ENCODE data around the gene YPEL4. TPM values are rescaled to one million over a fixed set of nuclear protein-coding genes. Genes with fewer than 3 reads are reported as not detected.

Gene YPEL4
- total RNA-seq, 2 experiments from 2014 or later: 0.17 to 0.19 TPM

DNA sequence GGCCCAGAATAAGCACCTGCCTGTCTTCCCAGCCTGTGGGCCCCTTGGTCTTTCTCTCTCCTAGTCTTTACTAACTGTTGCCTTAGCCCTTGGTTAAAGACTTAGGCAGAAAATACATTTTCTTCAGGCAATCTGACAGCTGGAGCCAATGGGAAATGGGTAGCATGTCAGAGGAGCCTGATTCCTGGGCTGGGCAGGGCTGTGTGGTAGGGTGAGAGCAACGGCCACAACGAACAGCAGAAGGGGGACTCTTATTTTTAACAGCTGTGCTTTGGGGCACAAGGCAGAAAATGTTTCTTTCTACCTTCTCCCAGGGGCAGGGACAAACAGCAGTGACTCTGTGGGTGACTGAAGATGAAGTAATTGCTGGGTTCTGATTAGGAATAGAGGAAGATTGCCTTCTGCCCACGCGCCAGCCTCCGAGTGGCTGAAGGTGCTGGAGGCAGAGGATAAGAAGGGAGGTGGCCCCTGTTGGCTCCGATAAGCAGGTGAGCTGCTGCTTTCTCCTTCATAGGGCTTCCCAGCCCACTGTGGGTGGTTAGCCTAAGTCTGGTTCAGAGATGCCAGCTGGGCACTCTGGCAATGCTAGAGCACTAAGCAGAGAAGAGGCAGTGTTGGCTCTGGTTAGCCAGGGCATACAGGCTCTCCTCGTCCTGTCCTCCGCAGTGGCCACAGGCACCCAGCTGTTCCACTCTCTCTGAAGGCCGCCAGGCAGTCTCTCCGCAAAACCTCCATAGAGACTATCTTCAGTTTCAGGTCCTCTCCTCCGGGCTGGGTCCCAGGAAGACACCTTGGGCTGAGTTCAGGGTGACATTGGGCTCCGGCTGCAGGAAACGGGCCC lies 1.5 kb downstream of the YPEL4 start:
- POLR2A ChIA-PET: interaction anchor here (0.6 kb wide), 1 partner anchor 47 kb away, joined by 5 read pairs; no protein-coding TSS in a partner anchor
- peaks cover 63% of the 10 kb centered on the region for H3K4me1 Mint-ChIP-seq
- DNase-seq: no peak
- peaks cover 2% of the 10 kb centered on the region for H3K36me3 Mint-ChIP-seq (ENCODE audit: low read depth)
- H3K27ac Mint-ChIP-seq: peak overlapping the region; percentile 38
- CTCF ChIA-PET: interaction anchor here (1.7 to 1.9 kb wide), 2 partner anchors 8 to 14 kb away, joined by 3 to 12 read pairs; no protein-coding TSS in a partner anchor
- H3K27me3 Mint-ChIP-seq: peaks cover 56% of the 10 kb centered on the region
- no peaks in the 10 kb centered on the region for H3K9me3 Mint-ChIP-seq
- H3K4me3 Mint-ChIP-seq: peak overlapping the region; percentile 68

DNA sequence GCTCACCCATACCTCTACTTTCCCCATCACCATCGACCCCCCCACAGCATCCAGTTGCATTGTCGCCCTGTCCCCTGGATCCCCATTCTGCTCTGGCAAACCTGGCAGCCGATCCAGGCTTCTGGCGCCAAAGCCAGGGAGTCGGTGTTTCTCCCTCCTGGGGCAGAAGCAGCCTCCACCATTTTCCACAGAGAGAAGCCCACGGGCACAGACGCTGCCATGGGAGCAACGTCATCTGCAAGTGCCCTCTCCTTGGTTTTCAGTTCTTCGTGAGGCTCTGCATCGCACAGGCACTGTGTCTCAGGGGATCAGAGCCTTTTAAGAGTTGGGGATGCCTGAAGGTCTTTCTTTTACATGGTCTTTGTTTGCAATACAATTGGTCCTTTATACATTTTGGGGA lies 2.3 kb downstream of the YPEL4 start:
- POLR2A ChIA-PET: no interaction called here
- H3K4me3 Mint-ChIP-seq: no peak overlapping the region
- H3K36me3 Mint-ChIP-seq (ENCODE audit: low read depth): peaks cover 2% of the 10 kb centered on the region
- CTCF ChIA-PET: interaction anchor here (1.1 to 1.7 kb wide), 2 partner anchors 15 to 79 kb away, joined by 3 to 9 read pairs; partner anchors contain the start of gene UBE2L6
- H3K4me1 Mint-ChIP-seq: peaks cover 55% of the 10 kb centered on the region
- H3K9me3 Mint-ChIP-seq: no peaks in the 10 kb centered on the region
- no peak for DNase-seq
- H3K27ac Mint-ChIP-seq: no peak overlapping the region
- H3K27me3 Mint-ChIP-seq: peaks cover 58% of the 10 kb centered on the region

DNA sequence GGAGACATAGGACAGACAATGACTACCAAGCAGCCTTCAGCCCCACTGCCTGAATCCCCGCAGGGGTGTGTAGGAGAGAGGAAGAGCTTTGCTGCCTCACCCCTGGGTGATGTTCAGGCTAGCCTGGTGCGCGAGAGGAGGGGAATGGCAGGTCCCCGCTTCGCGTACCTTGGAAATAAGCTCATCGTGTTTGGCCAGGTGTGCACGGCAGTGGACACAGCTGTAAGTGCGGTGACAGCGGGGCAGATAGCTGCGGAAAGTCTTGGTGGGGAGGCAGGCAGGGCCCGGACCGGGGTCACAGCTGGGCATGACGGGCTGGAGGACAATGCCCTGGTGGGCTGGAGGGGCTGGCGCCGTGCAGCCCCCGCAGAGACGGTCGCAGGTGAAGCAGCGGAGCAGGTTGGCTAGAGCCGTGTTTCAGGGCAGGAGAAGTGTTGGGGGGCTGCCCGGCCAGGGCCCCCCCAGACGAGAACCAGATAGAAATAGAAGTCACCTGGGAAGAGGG lies 2.9 kb downstream of the YPEL4 start:
- Mint-ChIP-seq H3K9me3 (no peaks in the 10 kb centered on the region), H3K4me1 (peaks cover 51% of the 10 kb centered on the region), H3K36me3 (ENCODE audit: low read depth) (peaks cover 2% of the 10 kb centered on the region), H3K27me3 (peaks cover 58% of the 10 kb centered on the region), H3K27ac (no peak overlapping the region), H3K4me3 (no peak overlapping the region)
- POLR2A ChIA-PET: no interaction called here
- no peak for DNase-seq
- CTCF ChIA-PET: interaction anchor here (0.8 to 1.1 kb wide), 2 partner anchors 9 to 79 kb away, joined by 3 to 9 read pairs; partner anchors contain the start of gene UBE2L6

GRCh38 chr11:57646194-57646798 lies 3.4 kb downstream of the YPEL4 start:
- CTCF ChIA-PET: interaction anchor here (0.8 to 2.9 kb wide), 2 partner anchors 9 to 78 kb away, joined by 3 to 17 read pairs; partner anchors contain the start of gene UBE2L6

GRCh38 chr11:57645689-57646085 lies 4.0 kb downstream of the YPEL4 start:
- H3K9me3 Mint-ChIP-seq: no peaks in the 10 kb centered on the region
- no peak for DNase-seq
- no peak overlapping the region for H3K27ac Mint-ChIP-seq
- POLR2A ChIA-PET: no interaction called here
- H3K36me3 Mint-ChIP-seq (ENCODE audit: low read depth): peaks cover 2% of the 10 kb centered on the region
- CTCF ChIA-PET: interaction anchor here (1.7 to 2.9 kb wide), 3 partner anchors 22 to 129 kb away, joined by 4 to 17 read pairs (median 5); partner anchors contain the start of genes SLC43A1, UBE2L6 and ZDHHC5
- peaks cover 60% of the 10 kb centered on the region for H3K4me1 Mint-ChIP-seq
- no peak overlapping the region for H3K4me3 Mint-ChIP-seq
- H3K27me3 Mint-ChIP-seq: peaks cover 61% of the 10 kb centered on the region

More at GRCh38 chr11:57646194-57646798, 3.4 kb downstream of the YPEL4 start:
- peaks cover 2% of the 10 kb centered on the region for H3K36me3 Mint-ChIP-seq (ENCODE audit: low read depth)
- no peaks in the 10 kb centered on the region for H3K9me3 Mint-ChIP-seq
- H3K27ac Mint-ChIP-seq: no peak overlapping the region
- no peak for DNase-seq
- H3K27me3 Mint-ChIP-seq: peaks cover 58% of the 10 kb centered on the region
- peaks cover 54% of the 10 kb centered on the region for H3K4me1 Mint-ChIP-seq
- POLR2A ChIA-PET: no interaction called here
- no peak overlapping the region for H3K4me3 Mint-ChIP-seq

GRCh38 chr11:57644748-57645688 lies 4.7 kb downstream of the YPEL4 start:
- H3K4me1 Mint-ChIP-seq: peaks cover 55% of the 10 kb centered on the region
- peak; percentile 92 for DNase-seq
- H3K27ac Mint-ChIP-seq: no peak overlapping the region
- H3K36me3 Mint-ChIP-seq (ENCODE audit: low read depth): peaks cover 2% of the 10 kb centered on the region
- H3K4me3 Mint-ChIP-seq: no peak overlapping the region
- CTCF ChIA-PET: interaction anchor here (0.7 to 2.9 kb wide), 19 partner anchors 9 to 301 kb away, joined by 3 to 17 read pairs (median 4); partner anchors contain the start of genes SLC43A1, UBE2L6 and ZDHHC5
- POLR2A ChIA-PET: no interaction called here
- H3K9me3 Mint-ChIP-seq: no peaks in the 10 kb centered on the region
- H3K27me3 Mint-ChIP-seq: peaks cover 65% of the 10 kb centered on the region

GRCh38 chr11:57643802-57644201 lies 5.9 kb downstream of the YPEL4 start:
- Mint-ChIP-seq H3K9me3 (no peaks in the 10 kb centered on the region), H3K4me3 (no peak overlapping the region), H3K36me3 (ENCODE audit: low read depth) (peaks cover 2% of the 10 kb centered on the region), H3K27me3 (peaks cover 59% of the 10 kb centered on the region), H3K4me1 (peaks cover 53% of the 10 kb centered on the region), H3K27ac (no peak overlapping the region)
- ChIA-PET POLR2A (no interaction called here), CTCF (interaction anchor here (0.9 to 2.9 kb wide), 17 partner anchors 8 to 298 kb away, joined by 3 to 17 read pairs (median 4); partner anchors contain the start of genes SLC43A1, UBE2L6 and ZDHHC5)
- no peak for DNase-seq

DNA sequence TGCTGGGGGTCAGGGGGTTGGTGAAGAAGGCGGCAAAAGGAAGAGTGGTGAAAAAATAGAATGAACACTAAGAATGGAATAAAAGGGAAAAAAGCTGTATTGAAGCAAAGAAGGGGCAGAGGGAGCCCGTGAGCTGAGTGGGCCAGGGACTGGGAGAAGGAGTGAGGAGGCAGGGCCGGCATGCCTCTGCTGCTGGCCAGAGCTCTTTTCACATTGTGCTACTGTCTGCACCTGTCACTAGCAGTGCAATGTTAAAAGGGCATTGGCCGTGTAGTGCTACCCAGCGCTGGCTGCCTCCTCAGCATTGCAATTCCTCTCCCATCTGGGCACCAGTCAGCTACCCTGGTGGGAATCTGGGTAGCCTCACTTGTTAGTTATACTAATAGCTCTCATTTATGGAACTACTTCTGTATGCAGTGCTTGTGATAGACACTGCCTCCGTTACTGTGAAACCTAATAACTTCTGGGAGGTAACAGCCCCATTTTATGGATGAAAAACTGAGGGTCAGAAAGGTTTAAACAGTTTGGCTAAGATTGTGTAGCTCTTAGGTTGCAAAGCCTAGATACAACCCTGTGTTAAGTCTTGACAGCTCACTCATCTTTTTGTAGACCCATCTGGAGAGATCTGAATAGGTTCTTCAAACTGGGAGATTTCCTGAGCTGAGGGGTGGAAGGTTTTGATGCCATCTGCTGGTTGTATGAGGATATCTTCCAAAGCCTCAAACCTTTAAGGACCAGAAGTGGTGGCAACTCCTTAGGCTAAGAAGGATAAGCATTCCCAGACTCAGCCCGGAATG lies 8.5 kb downstream of the YPEL4 start:
- CTCF ChIA-PET: interaction anchor here (0.6 to 4.2 kb wide), 21 partner anchors 8 to 295 kb away, joined by 3 to 45 read pairs (median 4); partner anchors contain the start of genes RTN4RL2, UBE2L6 and YPEL4
- POLR2A ChIA-PET: interaction anchor here (1.0 kb wide), 1 partner anchor 148 kb away, joined by 3 read pairs; no protein-coding TSS in a partner anchor
- peaks cover 41% of the 10 kb centered on the region for H3K27me3 Mint-ChIP-seq
- no peak overlapping the region for H3K4me3 Mint-ChIP-seq
- no peaks in the 10 kb centered on the region for H3K36me3 Mint-ChIP-seq (ENCODE audit: low read depth)
- DNase-seq: peak; percentile 45
- no peaks in the 10 kb centered on the region for H3K9me3 Mint-ChIP-seq
- no peak overlapping the region for H3K27ac Mint-ChIP-seq
- H3K4me1 Mint-ChIP-seq: peaks cover 50% of the 10 kb centered on the region

GRCh38 chr11:57640068-57640800 lies 9.5 kb downstream of the YPEL4 start:
- H3K9me3 Mint-ChIP-seq: no peaks in the 10 kb centered on the region
- ChIA-PET POLR2A (no interaction called here), CTCF (interaction anchor here (0.6 to 4.2 kb wide), 21 partner anchors 9 to 294 kb away, joined by 3 to 45 read pairs (median 4); partner anchors contain the start of genes CLP1, RTN4RL2, UBE2L6 and YPEL4)
- peaks cover 32% of the 10 kb centered on the region for H3K27me3 Mint-ChIP-seq
- DNase-seq: no peak
- peak overlapping the region; percentile 25 for H3K27ac Mint-ChIP-seq
- H3K4me1 Mint-ChIP-seq: peaks cover 42% of the 10 kb centered on the region
- no peaks in the 10 kb centered on the region for H3K36me3 Mint-ChIP-seq (ENCODE audit: low read depth)
- no peak overlapping the region for H3K4me3 Mint-ChIP-seq

- Mint-ChIP-seq H3K4me1 (peaks cover 36% of the 10 kb centered on the region), H3K27me3 (peaks cover 32% of the 10 kb centered on the region), H3K36me3 (ENCODE audit: low read depth) (no peaks in the 10 kb centered on the region), H3K9me3 (no peaks in the 10 kb centered on the region), H3K4me3 (peak overlapping the region; percentile 82), H3K27ac (peak overlapping the region; percentile 25)
- ChIA-PET POLR2A (no interaction called here), CTCF (interaction anchor here (0.6 to 4.2 kb wide), 8 partner anchors 10 to 293 kb away, joined by 3 to 45 read pairs (median 4); partner anchors contain the start of genes CLP1, UBE2L6 and YPEL4)
- no peak for DNase-seq
These were observed 10.2 kb downstream of the YPEL4 start for GRCh38 chr11:57639321-57640067.
